Gastroesophageal sphincter (tissue), 4 donors: Measurements from ENCODE around the gene MBOAT2. TPM values are rescaled to one million over a fixed set of nuclear protein-coding genes. Genes with fewer than 3 reads are reported as not detected.

Experiments
- ATAC-seq: fragments of 150-250 bp; one replicate; pipeline ENCODE4 v1.9.1; 2016; ENCODE audit warnings: mild to moderate bottlenecking, moderate library complexity
- H3K27ac ChIP-seq, 4 donors: fragments of 200-600 bp; sonication (generic) in 3 of 4; 1 replicate in 3 of 4; 2 replicates in 1 of 4; pipeline ENCODE4 v1.5.1; 2016 to 2019
- H3K27me3 ChIP-seq: fragments of 200-600 bp; sonication (generic); one replicate; pipeline ENCODE4 v1.5.1; 2019
- H3K36me3 ChIP-seq, 2 donors: fragments of 200-600 bp; sonication (generic); one replicate each; pipeline ENCODE4 v1.5.1; 2019; ENCODE audit warnings: control low read depth in 1 of 2
- H3K4me1 ChIP-seq, 3 donors: fragments of 200-600 bp; sonication (generic); 1 replicate in 2 of 3; 2 replicates in 1 of 3; pipeline ENCODE4 v1.5.1; 2016 to 2019; ENCODE audit warnings: control low read depth in 2 of 3
- H3K4me3 ChIP-seq, 2 donors: fragments of 200-600 bp; sonication (generic); one replicate each; pipeline ENCODE4 v1.5.1; 2019; ENCODE audit warnings: mild to moderate bottlenecking in 1 of 2, moderate library complexity in 1 of 2
- H3K9me3 ChIP-seq, 3 donors: fragments of 200-600 bp; sonication (generic); one replicate each; pipeline ENCODE4 v1.5.1; 2017 to 2019; ENCODE audit warnings: control low read depth in 2 of 3
- EP300 ChIP-seq: sonication (generic); formaldehyde crosslinking; IDR thresholded peaks from one replicate; pipeline ENCODE4 v1.6.1; 2017; ENCODE audit warnings: antibody characterized with exemption, mild to moderate bottlenecking
- POLR2A ChIP-seq, 2 donors: fragments of 450-650 bp; IDR thresholded peaks; one replicate each; pipeline ENCODE4 v1.6.1; 2017; ENCODE audit warnings: antibody characterized with exemption in 2 of 2, mild to moderate bottlenecking in 2 of 2, moderate library complexity in 1 of 2
- POLR2AphosphoS5 ChIP-seq: sonication (generic); formaldehyde crosslinking; IDR thresholded peaks from one replicate; pipeline ENCODE4 v1.6.1; 2017; ENCODE audit warnings: antibody characterized with exemption
- WGBS, 2 donors: methylation state at CpG; one replicate each; pipeline ENCODE4 v1.1.5; 2018; ENCODE audit warnings: low coverage in 1 of 2; 5-methylcytosine and 5-hydroxymethylcytosine counted together
- total RNA-seq, 4 donors: library from RNA; depleted of rRNA; stranded (reverse); fragments of >200 nt; gene quantifications; one replicate each; pipeline ENCODE4 v1.1.0, GENCODE V29; 2016
- TF ChIP-seq, protein P1 (sequence below), 4 experiments: fragments of 200-600 bp in 2 of 4; fragments of 450-650 bp in 2 of 4; sonication (generic) in 1 of 4; IDR thresholded peaks; one replicate each; pipeline ENCODE4 v1.5.1; 2017 to 2019; ENCODE audit warnings: antibody characterized with exemption in 4 of 4, mild to moderate bottlenecking in 2 of 4, moderate library complexity in 2 of 4

MBOAT2 gene
- total RNA-seq, 4 donors from 2014 or later, result 21.0 to 27.0 (median 23.5) TPM

DNA sequence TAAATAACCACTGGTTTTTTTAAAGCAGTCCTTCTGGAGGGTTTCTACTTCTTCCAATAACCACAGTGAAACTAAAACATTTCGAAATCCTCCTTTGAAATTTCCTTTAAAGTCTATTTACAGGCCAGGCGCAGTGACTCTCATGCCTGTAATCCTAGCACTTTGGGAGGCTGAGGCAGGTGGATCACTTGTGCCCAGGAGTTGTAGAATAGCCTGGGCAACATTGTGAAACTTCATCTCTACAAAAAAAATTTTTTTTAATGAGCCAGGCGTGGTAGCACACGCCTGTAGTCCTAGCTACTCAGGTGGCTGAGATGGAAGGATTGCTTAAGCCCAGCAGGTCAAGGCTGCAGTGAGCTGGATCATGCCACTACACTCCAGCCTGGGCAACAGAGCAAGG lies 181.3 kb downstream of the MBOAT2 start:
- TF ChIP-seq, protein P1, sequence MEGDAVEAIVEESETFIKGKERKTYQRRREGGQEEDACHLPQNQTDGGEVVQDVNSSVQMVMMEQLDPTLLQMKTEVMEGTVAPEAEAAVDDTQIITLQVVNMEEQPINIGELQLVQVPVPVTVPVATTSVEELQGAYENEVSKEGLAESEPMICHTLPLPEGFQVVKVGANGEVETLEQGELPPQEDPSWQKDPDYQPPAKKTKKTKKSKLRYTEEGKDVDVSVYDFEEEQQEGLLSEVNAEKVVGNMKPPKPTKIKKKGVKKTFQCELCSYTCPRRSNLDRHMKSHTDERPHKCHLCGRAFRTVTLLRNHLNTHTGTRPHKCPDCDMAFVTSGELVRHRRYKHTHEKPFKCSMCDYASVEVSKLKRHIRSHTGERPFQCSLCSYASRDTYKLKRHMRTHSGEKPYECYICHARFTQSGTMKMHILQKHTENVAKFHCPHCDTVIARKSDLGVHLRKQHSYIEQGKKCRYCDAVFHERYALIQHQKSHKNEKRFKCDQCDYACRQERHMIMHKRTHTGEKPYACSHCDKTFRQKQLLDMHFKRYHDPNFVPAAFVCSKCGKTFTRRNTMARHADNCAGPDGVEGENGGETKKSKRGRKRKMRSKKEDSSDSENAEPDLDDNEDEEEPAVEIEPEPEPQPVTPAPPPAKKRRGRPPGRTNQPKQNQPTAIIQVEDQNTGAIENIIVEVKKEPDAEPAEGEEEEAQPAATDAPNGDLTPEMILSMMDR (IDR thresholded peaks at IDR 0.05), result no peak
- no peaks in the 10 kb centered on the region for H3K9me3 ChIP-seq
- H3K36me3 ChIP-seq, result peaks cover 0 to 52% of the 10 kb centered on the region in 2 donors
- H3K4me1 ChIP-seq, result peaks cover 0 to 32% (median 5%) of the 10 kb centered on the region in 3 donors
- H3K4me3 ChIP-seq, result no peak overlapping the region
- peak overlapping the region; percentile 60 to 74 (median 68) for H3K27ac ChIP-seq
- ATAC-seq, result no peak
- WGBS, 2 donors, result 65 to 88% methylated on average over 4 of the region's 4 CpGs
- H3K27me3 ChIP-seq, result no peaks in the 10 kb centered on the region

DNA sequence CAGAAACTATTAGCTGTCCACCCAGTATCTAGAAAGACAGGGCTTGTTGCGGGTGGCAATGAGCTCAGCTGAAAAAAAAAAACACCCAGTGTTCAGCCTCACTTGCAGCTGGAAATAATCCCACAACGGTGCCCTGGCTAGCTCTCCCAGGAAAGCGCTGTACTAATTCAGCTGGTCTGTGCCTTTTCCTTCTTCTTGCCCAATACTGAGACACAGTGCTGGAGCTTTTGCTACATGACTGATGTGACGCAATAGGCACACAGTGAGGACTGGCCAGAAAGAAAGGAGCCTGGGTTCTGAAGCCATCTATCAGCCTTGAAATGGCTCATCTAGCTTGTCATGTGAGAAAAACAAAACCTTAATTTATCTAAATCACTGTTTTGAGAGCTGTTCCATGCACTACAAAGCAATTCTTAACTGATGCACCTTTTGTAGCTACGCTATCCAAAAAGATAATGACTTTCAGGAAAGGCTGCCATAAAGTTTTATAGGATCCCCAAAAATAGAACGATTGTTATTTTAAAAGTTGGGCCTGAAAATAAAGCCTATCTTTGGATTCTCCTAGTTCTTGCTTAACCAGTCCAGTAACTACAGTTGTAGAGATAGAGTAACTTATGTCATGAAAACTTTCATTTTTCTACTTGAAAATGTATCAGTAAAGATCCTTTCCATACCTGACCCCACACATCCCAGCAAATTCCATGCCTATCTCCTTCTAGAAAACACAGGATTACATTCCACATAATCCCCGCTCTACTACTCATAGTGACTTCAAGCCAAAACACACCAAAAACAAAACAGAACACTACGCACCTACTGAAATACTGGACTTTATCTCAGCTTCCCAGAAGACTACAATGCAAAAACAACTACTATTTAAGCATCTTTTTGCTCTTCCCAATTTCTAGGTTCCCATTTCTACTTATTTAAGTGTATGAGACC lies 181.9 kb downstream of the MBOAT2 start:
- WGBS, 2 donors, result 29 to 36% methylated on average over 8 of the region's 8 CpGs
- peaks cover 0 to 47% of the 10 kb centered on the region in 2 donors for H3K36me3 ChIP-seq
- no peaks in the 10 kb centered on the region for H3K27me3 ChIP-seq
- TF ChIP-seq POLR2A (IDR thresholded peaks at IDR 0.05) (no peak), EP300 (no peak), POLR2AphosphoS5 (peak; percentile 81)
- TF ChIP-seq, protein P1 (IDR thresholded peaks at IDR 0.05), result no peak
- H3K4me1 ChIP-seq, result peaks cover 0 to 32% (median 5%) of the 10 kb centered on the region in 3 donors
- H3K9me3 ChIP-seq, result no peaks in the 10 kb centered on the region
- ATAC-seq, result peak; percentile 99
- H3K4me3 ChIP-seq, result no peak overlapping the region
- H3K27ac ChIP-seq, result peak overlapping the region; percentile 60 to 74 (median 68)

DNA sequence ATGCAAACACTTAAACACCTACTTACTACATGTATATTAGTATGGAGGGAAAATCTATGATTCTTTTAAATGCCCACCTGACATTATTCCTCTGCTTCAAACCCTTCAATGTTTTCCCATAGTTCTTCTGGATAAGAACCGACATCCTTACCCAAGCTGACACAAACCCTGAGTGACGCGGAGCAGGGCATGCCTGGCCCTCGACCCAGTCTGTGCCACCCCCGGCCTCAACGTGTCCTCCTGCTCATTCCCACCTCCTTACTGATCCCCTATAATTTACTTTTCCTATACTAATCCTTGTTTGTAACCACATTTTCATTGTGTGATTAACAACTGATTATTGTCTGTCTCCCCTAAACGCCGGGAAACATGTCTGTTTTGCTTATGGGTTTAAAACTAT lies 183.5 kb downstream of the MBOAT2 start:
- peak overlapping the region in 1 of 4 donors; percentile 74 for H3K27ac ChIP-seq
- TF ChIP-seq POLR2AphosphoS5 (no peak), EP300 (no peak), POLR2A (IDR thresholded peaks at IDR 0.05) (no peak)
- TF ChIP-seq, protein P1 (IDR thresholded peaks at IDR 0.05), result no peak
- no peak for ATAC-seq
- H3K27me3 ChIP-seq, result no peaks in the 10 kb centered on the region
- peaks cover 0 to 49% of the 10 kb centered on the region in 2 donors for H3K36me3 ChIP-seq
- peaks cover 0 to 32% (median 5%) of the 10 kb centered on the region in 3 donors for H3K4me1 ChIP-seq
- 69 to 82% methylated on average over 8 of the region's 8 CpGs for WGBS, 2 donors
- H3K9me3 ChIP-seq, result no peaks in the 10 kb centered on the region
- no peak overlapping the region for H3K4me3 ChIP-seq

DNA sequence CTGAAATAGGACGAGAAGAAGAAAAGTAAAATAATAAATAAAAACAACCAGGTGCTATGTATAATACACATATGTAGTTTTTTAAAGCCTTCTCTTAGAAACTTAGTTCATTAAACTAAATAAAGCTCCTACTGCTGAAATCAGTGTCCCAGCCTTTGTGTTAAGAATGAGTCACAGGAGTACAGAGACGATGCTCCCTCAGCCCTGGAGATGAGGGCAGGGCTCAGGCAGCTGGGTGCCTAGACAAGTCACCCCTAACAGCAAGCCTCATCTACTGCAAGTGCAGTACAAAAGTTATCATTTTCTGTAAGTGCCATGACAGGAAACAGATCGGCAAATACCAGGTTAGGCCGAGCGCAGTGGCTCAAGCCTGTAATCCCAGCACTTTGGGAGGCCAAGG lies 184.3 kb downstream of the MBOAT2 start:
- H3K4me3 ChIP-seq, result no peak overlapping the region
- WGBS, 2 donors, result 80 to 82% methylated on average over 1 to 5 of the region's 5 CpGs
- TF ChIP-seq, protein P1 (IDR thresholded peaks at IDR 0.05), result no peak
- TF ChIP-seq EP300 (no peak), POLR2AphosphoS5 (no peak), POLR2A (IDR thresholded peaks at IDR 0.05) (no peak)
- H3K9me3 ChIP-seq, result no peaks in the 10 kb centered on the region
- H3K36me3 ChIP-seq, result peaks cover 0 to 47% of the 10 kb centered on the region in 2 donors
- peaks cover 0 to 32% (median 5%) of the 10 kb centered on the region in 3 donors for H3K4me1 ChIP-seq
- no peaks in the 10 kb centered on the region for H3K27me3 ChIP-seq
- no peak overlapping the region for H3K27ac ChIP-seq
- ATAC-seq, result no peak

DNA sequence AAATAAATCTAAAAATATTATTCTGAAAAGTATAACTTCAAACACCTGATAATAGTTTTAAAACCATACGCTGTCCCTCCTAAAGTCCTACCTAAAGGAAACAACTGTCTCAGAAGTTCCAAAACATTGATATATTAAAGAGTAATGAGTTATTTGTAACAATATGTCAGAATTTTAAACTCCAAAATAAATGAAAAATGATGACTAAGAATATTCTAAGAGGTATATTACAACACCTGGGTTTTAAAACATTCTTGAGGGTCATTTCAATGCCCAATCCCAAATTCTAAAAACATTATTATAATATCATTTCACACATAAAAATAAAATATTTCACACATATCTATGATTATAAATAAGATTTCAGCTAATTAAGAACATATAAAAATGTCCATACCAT lies 186.3 kb downstream of the MBOAT2 start:
- ATAC-seq, result no peak
- H3K36me3 ChIP-seq, result peaks cover 0 to 63% of the 10 kb centered on the region in 2 donors
- WGBS, 2 donors, result 90 to 100% methylated on average over 1 of the region's 1 CpG
- H3K4me1 ChIP-seq, result peaks cover 0 to 25% (median 5%) of the 10 kb centered on the region in 3 donors
- no peaks in the 10 kb centered on the region for H3K9me3 ChIP-seq
- no peaks in the 10 kb centered on the region for H3K27me3 ChIP-seq
- H3K27ac ChIP-seq, result no peak overlapping the region
- no peak overlapping the region for H3K4me3 ChIP-seq
- TF ChIP-seq EP300 (no peak), POLR2A (IDR thresholded peaks at IDR 0.05) (no peak), POLR2AphosphoS5 (no peak)
- TF ChIP-seq, protein P1 (IDR thresholded peaks at IDR 0.05), result no peak
